HFFc6 (cell line): ENCODE data around the gene PSMB4. TPM values are rescaled to one million over a fixed set of nuclear protein-coding genes. Genes with fewer than 3 reads are reported as not detected.
"Not testable (repeated sequence)": the region's sequence is repeated elsewhere in the genome, so short reads cannot be mapped to it uniquely, and the experiment has no call there.

Experiments used
- DNase-seq: peaks from one replicate; pipeline ENCODE4 v3.0.0-alpha.2; 2018
- H3K27ac Mint-ChIP-seq: 2 replicates; pipeline ENCODE4 v1.8.0; 2020; ENCODE audit warnings: mild to moderate bottlenecking, mixed read lengths
- H3K27me3 Mint-ChIP-seq: 2 replicates; pipeline ENCODE4 v1.8.0; 2021; ENCODE audit warnings: mild to moderate bottlenecking, moderate library complexity, mixed read lengths; ENCODE audit not compliant: insufficient read depth
- H3K36me3 Mint-ChIP-seq: 2 replicates; pipeline ENCODE4 v1.8.0; 2021; ENCODE audit warnings: low read depth, mixed read lengths
- H3K4me1 Mint-ChIP-seq: 2 replicates; pipeline ENCODE4 v1.8.0; 2020; ENCODE audit warnings: low read depth, mixed read lengths
- H3K4me3 Mint-ChIP-seq: 2 replicates; pipeline ENCODE4 v1.8.0; 2020; ENCODE audit warnings: mild to moderate bottlenecking, moderate library complexity, mixed read lengths
- H3K9me3 Mint-ChIP-seq: 2 replicates; pipeline ENCODE4 v1.8.0; 2020; ENCODE audit warnings: mild to moderate bottlenecking, mixed read lengths
- CTCF ChIP-seq: fragments of 200-600 bp; sonication (generic); IDR thresholded peaks from 2 replicates; pipeline ENCODE4 v1.5.0; 2021; ENCODE audit warnings: antibody characterized with exemption, mild to moderate bottlenecking
- total RNA-seq, 6 experiments: library from RNA; stranded (reverse); fragmentation: NEBNext Ultra II Directional; extraction: Animal tissue kit (Norgen Biotek cat#: 25700); gene quantifications; 2 replicates in 1 of 6; 3 replicates in 5 of 6; pipeline ENCODE4 v1.2.3, GENCODE V29; 2021

PSMB4 gene
- total RNA-seq, 6 experiments from 2014 or later: 342 to 409 (median 371) TPM

DNA sequence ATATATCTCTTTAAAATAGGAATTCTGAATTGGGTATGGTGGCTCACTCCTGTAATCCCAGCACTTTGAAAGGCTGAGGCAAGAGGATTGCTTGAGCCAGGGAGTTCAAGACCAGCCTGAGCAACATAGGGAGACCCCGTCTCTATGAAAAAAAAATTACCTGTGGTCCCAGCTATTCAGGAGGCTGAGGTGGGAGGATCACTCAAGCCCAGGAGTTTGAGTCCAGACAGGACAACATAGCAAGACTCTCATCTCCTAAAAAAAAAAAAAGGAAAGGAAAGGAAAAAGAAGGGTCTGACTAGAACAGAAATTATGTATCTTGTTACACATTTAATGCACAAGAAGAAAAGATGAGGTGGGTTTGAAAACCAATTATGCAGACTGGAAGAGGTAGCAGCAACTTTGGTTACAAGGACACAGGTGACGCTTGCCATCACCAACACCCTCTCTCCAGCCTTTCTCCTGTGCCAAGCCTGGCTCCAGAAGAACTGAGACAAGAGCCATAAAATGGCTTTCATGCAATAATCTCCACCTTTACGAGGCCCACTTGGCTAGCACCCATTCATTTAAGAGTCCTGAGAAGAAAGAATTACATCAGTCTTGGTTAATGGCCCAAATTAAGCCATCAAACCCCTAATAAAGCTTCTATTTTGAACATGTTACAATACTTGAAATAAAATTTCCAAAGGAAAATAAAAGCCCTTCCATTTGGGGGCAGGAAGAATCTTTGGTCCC lies 22.1 kb upstream of the PSMB4 start:
- peaks cover 36% of the 10 kb centered on the region for H3K27me3 Mint-ChIP-seq
- DNase-seq: no peak
- peaks cover 11% of the 10 kb centered on the region for H3K4me1 Mint-ChIP-seq
- no peak overlapping the region for H3K4me3 Mint-ChIP-seq
- no peak for TF ChIP-seq CTCF
- H3K36me3 Mint-ChIP-seq: no peaks in the 10 kb centered on the region
- no peak overlapping the region for H3K27ac Mint-ChIP-seq
- H3K9me3 Mint-ChIP-seq: no peaks in the 10 kb centered on the region

GRCh38 chr1:151384584-151384983 lies 14.8 kb upstream of the PSMB4 start:
- peaks cover 6% of the 10 kb centered on the region for H3K27me3 Mint-ChIP-seq
- H3K27ac Mint-ChIP-seq: no peak overlapping the region
- no peak overlapping the region for H3K4me3 Mint-ChIP-seq
- no peak for DNase-seq
- H3K9me3 Mint-ChIP-seq: no peaks in the 10 kb centered on the region
- H3K36me3 Mint-ChIP-seq: no peaks in the 10 kb centered on the region
- H3K4me1 Mint-ChIP-seq: no peaks in the 10 kb centered on the region
- TF ChIP-seq CTCF: no peak

- DNase-seq: no peak
- H3K36me3 Mint-ChIP-seq: no peaks in the 10 kb centered on the region
- no peak overlapping the region for H3K4me3 Mint-ChIP-seq
Observed at GRCh38 chr1:151386002-151386401, 13.4 kb upstream of the PSMB4 start.

GRCh38 chr1:151390221-151391078 lies 8.9 kb upstream of the PSMB4 start:
- not testable (repeated sequence) for H3K4me3 Mint-ChIP-seq, DNase-seq, H3K36me3 Mint-ChIP-seq, H3K4me1 Mint-ChIP-seq, H3K27ac Mint-ChIP-seq, H3K9me3 Mint-ChIP-seq
- H3K27me3 Mint-ChIP-seq: peaks cover 13% of the 10 kb centered on the region; the same call in 1 of the 2 replicates

More at GRCh38 chr1:151386002-151386401, 13.4 kb upstream of the PSMB4 start:
- Mint-ChIP-seq H3K27me3 (peaks cover 6% of the 10 kb centered on the region), H3K4me1 (no peaks in the 10 kb centered on the region), H3K27ac (no peak overlapping the region), H3K9me3 (no peaks in the 10 kb centered on the region)
- TF ChIP-seq CTCF: no peak

- H3K27ac Mint-ChIP-seq: no peak overlapping the region
- H3K36me3 Mint-ChIP-seq: no peaks in the 10 kb centered on the region
- H3K4me1 Mint-ChIP-seq: no peaks in the 10 kb centered on the region
- no peak for DNase-seq
- TF ChIP-seq CTCF: no peak
- H3K27me3 Mint-ChIP-seq: peaks cover 13% of the 10 kb centered on the region; the same call in 1 of the 2 replicates
- H3K9me3 Mint-ChIP-seq: no peaks in the 10 kb centered on the region; the same call in 1 of the 2 replicates
- H3K4me3 Mint-ChIP-seq: no peak overlapping the region
Observed at GRCh38 chr1:151391079-151391563, 8.3 kb upstream of the PSMB4 start.
